ENCODE results near the gene CPEB2.

Gene CPEB2

DNA sequence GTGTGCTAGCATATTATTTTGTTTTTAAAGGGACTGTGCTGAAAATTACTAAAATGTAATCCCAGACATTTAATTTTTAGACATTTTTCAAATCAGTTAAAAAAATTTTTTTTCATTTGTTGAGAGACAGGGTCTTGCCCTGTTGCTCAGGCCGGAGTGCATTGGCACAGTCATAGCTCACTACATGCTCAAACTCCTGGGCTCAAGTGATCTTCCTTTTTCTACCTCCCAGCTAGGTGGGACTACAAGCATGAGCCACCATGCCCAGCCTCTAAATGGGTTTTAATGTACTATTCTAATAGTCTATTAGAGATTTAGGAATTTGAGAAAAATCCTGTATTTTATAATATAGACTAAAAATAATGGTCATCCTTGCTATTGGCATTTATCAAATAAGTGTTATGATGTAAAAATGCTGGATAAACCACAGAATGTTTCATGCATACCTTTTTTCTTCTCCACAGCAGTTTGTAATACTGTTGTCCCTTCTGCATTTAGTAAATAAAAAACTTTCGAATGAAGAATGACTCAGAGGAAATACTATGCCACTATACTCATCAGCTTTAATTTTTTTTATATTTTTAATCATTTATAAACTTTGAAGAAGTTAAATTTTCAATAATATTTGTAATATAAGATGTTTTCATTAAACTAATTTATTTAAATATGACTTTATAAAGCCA lies 29.9 kb downstream of the CPEB2 start:
- TF ChIP-seq, protein P1, sequence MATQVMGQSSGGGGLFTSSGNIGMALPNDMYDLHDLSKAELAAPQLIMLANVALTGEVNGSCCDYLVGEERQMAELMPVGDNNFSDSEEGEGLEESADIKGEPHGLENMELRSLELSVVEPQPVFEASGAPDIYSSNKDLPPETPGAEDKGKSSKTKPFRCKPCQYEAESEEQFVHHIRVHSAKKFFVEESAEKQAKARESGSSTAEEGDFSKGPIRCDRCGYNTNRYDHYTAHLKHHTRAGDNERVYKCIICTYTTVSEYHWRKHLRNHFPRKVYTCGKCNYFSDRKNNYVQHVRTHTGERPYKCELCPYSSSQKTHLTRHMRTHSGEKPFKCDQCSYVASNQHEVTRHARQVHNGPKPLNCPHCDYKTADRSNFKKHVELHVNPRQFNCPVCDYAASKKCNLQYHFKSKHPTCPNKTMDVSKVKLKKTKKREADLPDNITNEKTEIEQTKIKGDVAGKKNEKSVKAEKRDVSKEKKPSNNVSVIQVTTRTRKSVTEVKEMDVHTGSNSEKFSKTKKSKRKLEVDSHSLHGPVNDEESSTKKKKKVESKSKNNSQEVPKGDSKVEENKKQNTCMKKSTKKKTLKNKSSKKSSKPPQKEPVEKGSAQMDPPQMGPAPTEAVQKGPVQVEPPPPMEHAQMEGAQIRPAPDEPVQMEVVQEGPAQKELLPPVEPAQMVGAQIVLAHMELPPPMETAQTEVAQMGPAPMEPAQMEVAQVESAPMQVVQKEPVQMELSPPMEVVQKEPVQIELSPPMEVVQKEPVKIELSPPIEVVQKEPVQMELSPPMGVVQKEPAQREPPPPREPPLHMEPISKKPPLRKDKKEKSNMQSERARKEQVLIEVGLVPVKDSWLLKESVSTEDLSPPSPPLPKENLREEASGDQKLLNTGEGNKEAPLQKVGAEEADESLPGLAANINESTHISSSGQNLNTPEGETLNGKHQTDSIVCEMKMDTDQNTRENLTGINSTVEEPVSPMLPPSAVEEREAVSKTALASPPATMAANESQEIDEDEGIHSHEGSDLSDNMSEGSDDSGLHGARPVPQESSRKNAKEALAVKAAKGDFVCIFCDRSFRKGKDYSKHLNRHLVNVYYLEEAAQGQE (IDR thresholded peaks at IDR 0.05; ENCODE audit: insufficient read depth in 1 of 2, low read depth in 2 of 2, low read length in 2 of 2) = no peak
- TF ChIP-seq SIN3A (IDR thresholded peaks at IDR 0.05; ENCODE audit: borderline replicate concordance, insufficient read depth, low read length) = no peak
- TF ChIP-seq FOXP2 (optimal IDR thresholded peaks at IDR 0.05; ENCODE audit: borderline replicate concordance, extremely low read depth, extremely low read length, insufficient read depth) = no peak
- TF ChIP-seq POLR2AphosphoS5 (IDR thresholded peaks at IDR 0.05; ENCODE audit: low read depth, low read length) = no peak
- TF ChIP-seq TAF1 (IDR thresholded peaks at IDR 0.05; ENCODE audit: borderline replicate concordance, insufficient read depth, low read length) = no peak

DNA sequence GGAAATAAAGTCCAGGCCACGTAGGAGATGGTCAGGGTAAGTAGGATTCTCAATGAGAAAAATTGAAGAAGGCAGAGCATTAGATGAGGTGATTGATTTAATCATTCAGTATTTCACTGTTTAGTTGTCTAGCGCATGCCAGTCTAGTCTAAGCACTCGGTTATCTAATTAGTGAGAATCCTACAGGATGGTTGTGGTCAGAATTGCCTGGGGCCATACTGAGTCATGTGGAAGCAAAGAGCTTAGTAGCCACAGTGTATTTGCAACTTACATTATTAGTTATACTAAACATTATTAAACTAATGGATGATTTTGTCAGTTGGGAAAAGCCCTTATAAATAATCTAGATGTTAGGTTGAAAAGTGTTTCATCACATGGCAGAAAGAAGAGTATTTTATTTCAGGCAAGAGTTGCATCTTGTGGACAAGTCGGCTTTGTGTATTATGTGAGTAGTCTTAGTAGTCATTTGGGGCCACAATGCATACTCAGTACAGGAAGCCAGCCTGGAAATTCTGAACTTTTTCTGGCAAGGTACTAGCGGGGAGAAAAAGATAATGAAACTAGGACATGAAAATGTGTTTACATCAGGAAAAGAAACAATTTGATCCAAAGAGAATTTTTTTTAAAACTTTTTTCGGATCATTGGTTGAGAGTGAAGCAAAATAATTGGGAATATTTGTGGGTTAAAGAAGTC lies 31.9 kb downstream of the CPEB2 start:
- TF ChIP-seq SIN3A (IDR thresholded peaks at IDR 0.05; ENCODE audit: borderline replicate concordance, insufficient read depth, low read length) (no peak), POLR2AphosphoS5 (IDR thresholded peaks at IDR 0.05; ENCODE audit: low read depth, low read length) (no peak), FOXP2 (optimal IDR thresholded peaks at IDR 0.05; ENCODE audit: borderline replicate concordance, extremely low read depth, extremely low read length, insufficient read depth) (no peak), TAF1 (IDR thresholded peaks at IDR 0.05; ENCODE audit: borderline replicate concordance, insufficient read depth, low read length) (no peak)
- TF ChIP-seq, protein P1 (IDR thresholded peaks at IDR 0.05; ENCODE audit: insufficient read depth in 1 of 2, low read depth in 2 of 2, low read length in 2 of 2) = no peak

DNA sequence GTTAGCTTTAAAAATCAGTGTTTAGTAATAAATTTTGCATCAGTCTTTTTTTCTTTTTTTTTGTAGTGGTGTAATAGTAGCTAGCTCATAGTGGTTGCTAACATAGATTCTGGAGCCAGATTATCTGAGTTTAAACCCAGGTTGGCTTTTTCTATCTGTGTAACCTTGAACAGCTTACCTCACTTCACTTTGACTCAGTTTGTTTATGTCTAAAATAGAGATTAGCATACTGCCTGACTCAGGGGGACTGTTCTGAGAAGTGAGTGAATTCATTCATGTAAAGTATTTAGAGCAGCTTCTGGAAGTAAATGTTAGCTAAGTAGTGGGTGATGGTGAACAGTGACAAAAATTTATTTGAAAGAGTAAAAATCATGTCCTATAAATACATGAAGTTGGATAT lies 32.9 kb downstream of the CPEB2 start:
- TF ChIP-seq POLR2AphosphoS5 (IDR thresholded peaks at IDR 0.05; ENCODE audit: low read depth, low read length) (no peak), TAF1 (IDR thresholded peaks at IDR 0.05; ENCODE audit: borderline replicate concordance, insufficient read depth, low read length) (no peak), FOXP2 (optimal IDR thresholded peaks at IDR 0.05; ENCODE audit: borderline replicate concordance, extremely low read depth, extremely low read length, insufficient read depth) (no peak), SIN3A (IDR thresholded peaks at IDR 0.05; ENCODE audit: borderline replicate concordance, insufficient read depth, low read length) (no peak)
- TF ChIP-seq, protein P1 (IDR thresholded peaks at IDR 0.05; ENCODE audit: insufficient read depth in 1 of 2, low read depth in 2 of 2, low read length in 2 of 2) = no peak

DNA sequence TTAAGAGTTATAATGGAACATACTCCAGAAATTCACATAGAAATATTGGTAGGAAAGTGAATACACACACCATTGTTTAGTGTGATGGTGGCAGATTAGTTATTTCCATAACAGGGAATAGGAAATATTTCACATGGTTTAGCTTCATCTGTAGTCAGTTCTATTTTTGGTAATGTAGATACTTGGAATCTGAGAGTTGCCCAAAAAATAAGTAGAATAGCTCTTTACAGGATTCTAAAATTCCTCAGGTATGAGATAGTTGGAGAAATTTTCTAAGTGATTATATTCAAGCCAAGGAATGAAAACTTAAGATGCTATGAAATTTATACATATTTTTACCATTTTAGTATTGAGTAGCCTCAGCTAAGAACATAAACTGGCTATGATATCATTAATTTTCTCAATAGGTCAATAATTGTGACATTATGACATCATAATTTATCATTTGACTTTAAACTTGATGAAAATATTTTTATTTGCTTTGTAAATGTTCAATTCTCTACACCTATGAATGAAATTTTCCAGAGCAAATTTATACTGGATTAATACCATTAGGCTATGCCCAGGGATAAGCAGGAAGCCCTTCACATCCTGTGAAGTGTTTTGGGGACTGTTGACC lies 35.8 kb downstream of the CPEB2 start:
- TF ChIP-seq FOXP2 (optimal IDR thresholded peaks at IDR 0.05; ENCODE audit: borderline replicate concordance, extremely low read depth, extremely low read length, insufficient read depth) (no peak), TAF1 (IDR thresholded peaks at IDR 0.05; ENCODE audit: borderline replicate concordance, insufficient read depth, low read length) (no peak), SIN3A (IDR thresholded peaks at IDR 0.05; ENCODE audit: borderline replicate concordance, insufficient read depth, low read length) (no peak), POLR2AphosphoS5 (IDR thresholded peaks at IDR 0.05; ENCODE audit: low read depth, low read length) (no peak)
- TF ChIP-seq, protein P1 (IDR thresholded peaks at IDR 0.05; ENCODE audit: insufficient read depth in 1 of 2, low read depth in 2 of 2, low read length in 2 of 2) = no peak

Data from PFSK-1 (cell line).